GM12872 (cell line): ENCODE results near the gene ANKEF1.

Experiments
- CTCF ChIP-seq: IDR thresholded peaks from 3 replicates; pipeline ENCODE4 v1.5.1; 2011; ENCODE audit warnings: low read depth, mild to moderate bottlenecking, low read length, moderate library complexity; ENCODE audit not compliant: insufficient read depth

The ANKEF1 gene

DNA sequence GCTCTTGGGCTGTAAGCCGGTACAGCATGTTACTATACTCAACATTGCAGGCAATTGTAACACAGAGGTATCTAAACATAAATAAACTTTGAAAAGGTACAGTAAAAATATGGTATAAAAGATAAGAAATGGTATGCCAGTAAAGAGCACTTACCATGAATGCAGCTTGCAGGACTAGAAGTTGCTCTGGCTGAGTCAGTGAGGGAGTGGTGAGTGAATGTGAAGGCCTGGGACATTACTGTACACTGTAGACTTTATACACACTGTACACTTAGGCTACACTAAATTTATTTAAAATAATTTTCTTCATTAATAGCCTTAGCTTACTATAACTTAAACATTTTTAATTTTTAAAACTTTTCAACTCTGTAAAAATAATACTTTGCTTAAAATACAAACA, 37.8 kb upstream of the ANKEF1 start:
- TF ChIP-seq CTCF: no peak

- TF ChIP-seq CTCF: no peak
Measured at GRCh38 chr20:9999645-10000044, 35.1 kb upstream of the ANKEF1 start.

GRCh38 chr20:10002866-10003265, 31.9 kb upstream of the ANKEF1 start:
- no peak for TF ChIP-seq CTCF

GRCh38 chr20:10004900-10005299, 29.9 kb upstream of the ANKEF1 start:
- TF ChIP-seq CTCF: no peak

DNA sequence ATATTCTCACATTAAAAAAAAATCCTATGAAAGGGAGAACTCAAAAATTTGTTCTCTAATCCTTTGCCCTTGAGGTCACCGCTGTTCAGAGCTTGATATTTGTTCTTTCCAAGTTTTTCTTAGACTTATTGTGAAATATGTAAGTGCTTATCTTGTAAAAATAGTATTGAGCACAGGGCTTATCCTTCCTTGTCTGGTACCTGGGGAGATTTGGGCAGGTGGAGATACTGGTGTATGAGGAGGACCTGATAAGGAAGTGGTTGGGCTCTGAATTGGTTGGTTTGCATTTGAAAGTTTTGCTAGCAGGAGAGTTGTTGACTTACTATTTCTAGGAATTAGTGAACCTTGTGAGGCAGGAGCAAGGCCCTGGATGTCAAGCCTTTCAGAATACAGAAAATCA, 28.9 kb upstream of the ANKEF1 start:
- TF ChIP-seq CTCF: no peak

GRCh38 chr20:10006447-10007090, 28.2 kb upstream of the ANKEF1 start:
- no peak for TF ChIP-seq CTCF

GRCh38 chr20:10007158-10007557, 27.6 kb upstream of the ANKEF1 start:
- no peak for TF ChIP-seq CTCF
